Hepatocyte (in vitro differentiated cells): ENCODE measurements around the gene DTNBP1. TPM values are rescaled to one million over a fixed set of nuclear protein-coding genes. Genes with fewer than 3 reads are reported as not detected.

Experiments
- DNase-seq: peaks from one replicate; pipeline ENCODE4 v3.0.0-alpha.2; 2016; ENCODE audit warnings: low spot score
- H2AFZ ChIP-seq: fragments of 200-600 bp; sonication (generic); 2 replicates; pipeline ENCODE4 v1.6.0; 2016; ENCODE audit warnings: antibody characterized with exemption, mild to moderate bottlenecking
- H3K27ac ChIP-seq: fragments of 200-600 bp; sonication (generic); 2 replicates; pipeline ENCODE4 v1.5.1; 2016; ENCODE audit warnings: mild to moderate bottlenecking
- H3K27me3 ChIP-seq: fragments of 200-600 bp; sonication (generic); 2 replicates; pipeline ENCODE4 v1.6.1; 2016
- H3K36me3 ChIP-seq: fragments of 200-600 bp; sonication (generic); replicated peaks from 2 replicates; pipeline ENCODE4 v1.5.1; 2016; ENCODE audit warnings: low read depth; ENCODE audit not compliant: insufficient read depth
- H3K4me1 ChIP-seq: fragments of 200-600 bp; sonication (generic); 2 replicates; pipeline ENCODE4 v1.5.1; 2016; ENCODE audit warnings: mild to moderate bottlenecking, moderate library complexity; ENCODE audit not compliant: insufficient read depth
- H3K4me2 ChIP-seq: fragments of 200-600 bp; sonication (generic); 2 replicates; pipeline ENCODE4 v1.6.0; 2016
- H3K4me3 ChIP-seq: fragments of 200-600 bp; sonication (generic); 2 replicates; pipeline ENCODE4 v1.5.1; 2016; ENCODE audit warnings: mild to moderate bottlenecking
- H3K79me2 ChIP-seq: fragments of 200-600 bp; sonication (generic); 2 replicates; pipeline ENCODE4 v1.6.0; 2017; ENCODE audit warnings: mild to moderate bottlenecking
- H3K9me2 ChIP-seq: fragments of 200-600 bp; sonication (generic); replicated peaks from 2 replicates; pipeline ENCODE4 v1.6.0; 2017; ENCODE audit warnings: mild to moderate bottlenecking; ENCODE audit not compliant: insufficient read depth
- H3K9me3 ChIP-seq: fragments of 200-600 bp; sonication (generic); 2 replicates; pipeline ENCODE4 v1.5.1; 2016; ENCODE audit warnings: low read depth, mild to moderate bottlenecking
- H4K20me1 ChIP-seq: fragments of 200-600 bp; sonication (generic); 2 replicates; pipeline ENCODE4 v1.6.0; 2016; ENCODE audit warnings: mild to moderate bottlenecking; ENCODE audit not compliant: insufficient read depth, poor library complexity, severe bottlenecking
- CTCF ChIP-seq: fragments of 200-600 bp; sonication (generic); IDR thresholded peaks from 2 replicates; pipeline ENCODE4 v1.5.1; 2016; ENCODE audit warnings: antibody characterized with exemption, mild to moderate bottlenecking; ENCODE audit not compliant: poor library complexity
- EZH2 ChIP-seq: fragments of 200-600 bp; sonication (generic); IDR thresholded peaks from 2 replicates; pipeline ENCODE4 v1.6.1; 2016; ENCODE audit warnings: antibody characterized with exemption, mild to moderate bottlenecking, borderline replicate concordance
- EZH2phosphoT487 ChIP-seq: fragments of 200-600 bp; sonication (generic); IDR thresholded peaks from one replicate; pipeline ENCODE4 v1.6.1; 2018; ENCODE audit warnings: antibody characterized with exemption, mild to moderate bottlenecking, low read depth, moderate library complexity; ENCODE audit not compliant: unreplicated experiment, severe bottlenecking
- WGBS: methylation state at CpG from one replicate; pipeline ENCODE4 v1.1.6; 2016; ENCODE audit warnings: low lambda C conversion rate; ENCODE audit errors: missing lambda C conversion rate; 5-methylcytosine and 5-hydroxymethylcytosine counted together
- polyA plus RNA-seq: library from polyadenylated mRNA; unstranded; fragments of >200 nt; fragmentation: Nextera tagmentation; extraction: Ambion mirVana; gene quantifications from 2 replicates; pipeline ENCODE4 v1.2.1, GENCODE V29; 2016
- total RNA-seq: library from RNA; depleted of rRNA; stranded (reverse); fragments of >200 nt; gene quantifications from 2 replicates; pipeline ENCODE4 v1.2.3, GENCODE V29; 2014

The DTNBP1 gene
- total and polyA plus RNA-seq, 2 experiments from 2014 or later: 3.4 to 25.6 TPM

GRCh38 chr6:15516923-15517560, 145.8 kb downstream of the DTNBP1 start:
- no peaks in the 10 kb centered on the region for H3K9me3 ChIP-seq
- no peak for DNase-seq
- H3K4me3 ChIP-seq: no peak overlapping the region
- no peaks in the 10 kb centered on the region for H3K9me2 ChIP-seq
- no peaks in the 10 kb centered on the region for H3K27me3 ChIP-seq
- 95% methylated on average over 28 of the region's 29 CpGs for WGBS
- H4K20me1 ChIP-seq: no peaks in the 10 kb centered on the region
- no peaks in the 10 kb centered on the region for H3K79me2 ChIP-seq
- H3K4me2 ChIP-seq: no peak overlapping the region
- H3K36me3 ChIP-seq: no peaks in the 10 kb centered on the region
- H3K4me1 ChIP-seq: no peaks in the 10 kb centered on the region
- H3K27ac ChIP-seq: no peak overlapping the region
- H2AFZ ChIP-seq: no peak overlapping the region
- TF ChIP-seq EZH2 (no peak), EZH2phosphoT487 (no peak), CTCF (no peak)

GRCh38 chr6:15516378-15516777, 146.4 kb downstream of the DTNBP1 start:
- Histone ChIP-seq H2AFZ (no peak overlapping the region), H4K20me1 (no peaks in the 10 kb centered on the region), H3K79me2 (no peaks in the 10 kb centered on the region), H3K4me3 (no peak overlapping the region), H3K27me3 (no peaks in the 10 kb centered on the region), H3K4me2 (no peak overlapping the region), H3K27ac (no peak overlapping the region), H3K9me2 (no peaks in the 10 kb centered on the region), H3K9me3 (no peaks in the 10 kb centered on the region), H3K4me1 (no peaks in the 10 kb centered on the region), H3K36me3 (no peaks in the 10 kb centered on the region)
- 96% methylated on average over 13 of the region's 13 CpGs for WGBS
- TF ChIP-seq CTCF (no peak), EZH2phosphoT487 (no peak), EZH2 (no peak)
- no peak for DNase-seq

- no peaks in the 10 kb centered on the region for H3K27me3 ChIP-seq
- no peak overlapping the region for H3K4me3 ChIP-seq
- H3K4me2 ChIP-seq: no peak overlapping the region
- no peaks in the 10 kb centered on the region for H3K9me2 ChIP-seq
- H3K79me2 ChIP-seq: no peaks in the 10 kb centered on the region
- 85% methylated on average over 18 of the region's 18 CpGs for WGBS
- no peak overlapping the region for H2AFZ ChIP-seq
- H4K20me1 ChIP-seq: no peaks in the 10 kb centered on the region
- H3K36me3 ChIP-seq: no peaks in the 10 kb centered on the region
- no peaks in the 10 kb centered on the region for H3K9me3 ChIP-seq
- no peaks in the 10 kb centered on the region for H3K4me1 ChIP-seq
- TF ChIP-seq EZH2 (no peak), CTCF (no peak), EZH2phosphoT487 (no peak)
- no peak overlapping the region for H3K27ac ChIP-seq
- DNase-seq: no peak
These were observed 147.0 kb downstream of the DTNBP1 start for GRCh38 chr6:15515660-15516375.
